HG02678 (cell line): ENCODE data around the gene LRRC4C.
"Not testable (repeated sequence)": the region's sequence is repeated elsewhere in the genome, so short reads cannot be mapped to it uniquely, and the experiment has no call there.

Source experiments
- ATAC-seq: cut with Tn5 transposase; IDR thresholded peaks from one replicate; pipeline ENCODE4 v1.9.1; 2021; ENCODE audit warnings: mild to moderate bottlenecking, moderate library complexity; ENCODE audit not compliant: unreplicated experiment

Gene LRRC4C

DNA sequence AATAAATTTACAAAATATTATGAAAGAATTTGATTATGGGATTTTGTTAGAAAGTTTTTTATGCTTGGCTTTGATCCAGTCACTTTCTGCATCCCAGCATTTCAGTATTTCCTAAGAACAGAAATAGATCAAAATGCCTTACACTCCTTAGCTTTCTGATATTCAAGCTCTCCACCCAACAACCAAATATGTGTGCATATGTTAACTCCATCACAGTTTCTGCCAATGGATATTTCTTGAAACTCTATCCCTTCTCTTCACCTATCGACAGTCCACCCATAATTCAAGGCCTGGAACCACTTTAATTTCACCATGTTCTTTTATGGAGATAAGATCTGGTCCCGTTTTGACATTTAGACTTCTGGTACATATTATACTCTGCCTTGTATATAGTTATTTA lies 565.0 kb downstream of the LRRC4C start:
- ATAC-seq = no peak

DNA sequence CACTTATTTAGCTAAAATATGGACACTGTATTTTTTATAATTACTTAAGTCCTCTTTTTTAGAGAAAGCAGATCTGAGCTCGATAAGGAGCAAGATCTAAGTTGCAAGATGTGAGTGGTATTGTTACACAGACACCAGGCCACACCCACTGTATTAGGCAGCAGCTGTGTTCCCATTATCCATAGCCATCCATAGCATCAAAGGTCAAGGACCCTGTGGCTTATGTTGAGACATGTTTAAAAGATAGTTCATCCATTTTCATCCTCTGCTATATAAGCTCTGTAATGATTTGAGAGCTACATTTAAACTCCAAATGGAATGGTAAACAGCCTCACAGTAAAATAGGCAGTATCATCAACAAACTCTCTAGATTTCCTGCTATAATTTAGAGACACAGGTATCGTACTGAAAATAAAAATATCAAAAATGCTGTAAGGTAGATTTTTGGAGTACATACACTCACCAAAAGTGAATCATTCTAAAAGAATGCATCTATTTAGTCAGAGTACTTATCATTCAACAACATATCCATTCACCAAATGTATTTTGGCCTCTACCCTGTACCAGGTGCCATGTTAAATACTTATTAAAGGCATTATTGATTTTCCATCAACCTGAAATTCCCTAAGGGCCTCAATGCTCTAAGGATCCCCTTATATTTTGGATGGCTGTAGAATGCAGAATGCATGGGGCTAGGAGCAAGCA lies 574.0 kb downstream of the LRRC4C start:
- no peak for ATAC-seq

DNA sequence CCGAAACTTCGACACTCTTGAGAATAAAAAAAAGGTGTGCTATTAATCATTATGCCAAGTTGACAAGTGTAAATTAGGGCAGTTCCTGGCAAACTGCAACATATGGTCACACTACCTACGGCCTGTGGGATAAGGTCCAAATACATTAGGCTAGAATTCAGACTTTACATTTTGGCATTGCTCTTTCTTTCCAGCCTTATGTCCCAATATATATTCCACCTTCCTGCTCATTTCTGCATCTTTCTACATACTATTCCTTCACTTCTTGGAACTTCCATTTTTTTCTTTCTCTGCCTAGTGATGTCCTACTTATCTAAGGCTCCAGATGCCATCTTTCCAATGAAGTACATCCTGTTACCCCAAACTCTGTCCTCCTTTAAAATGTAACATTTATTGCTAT lies 577.2 kb downstream of the LRRC4C start:
- ATAC-seq = no peak

DNA sequence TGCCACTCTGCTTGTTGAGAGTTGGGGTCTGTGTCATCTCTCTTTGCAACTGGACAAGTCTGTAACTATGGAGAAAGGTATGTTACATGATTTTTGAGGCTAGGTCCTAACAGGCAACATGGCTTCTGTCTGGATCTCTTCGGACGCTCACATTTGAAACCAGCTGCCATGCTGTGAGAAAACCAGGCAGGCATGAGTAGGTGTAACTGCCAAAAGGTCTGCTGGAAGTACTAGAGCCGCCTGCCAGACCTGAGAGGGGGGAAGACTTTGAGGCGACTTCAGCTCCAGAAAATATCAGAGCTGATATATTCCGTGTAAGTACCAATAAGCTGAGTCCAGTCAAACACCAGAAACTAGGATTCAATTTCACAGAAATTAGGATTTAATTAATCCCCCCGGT lies 579.5 kb downstream of the LRRC4C start:
- no peak for ATAC-seq

DNA sequence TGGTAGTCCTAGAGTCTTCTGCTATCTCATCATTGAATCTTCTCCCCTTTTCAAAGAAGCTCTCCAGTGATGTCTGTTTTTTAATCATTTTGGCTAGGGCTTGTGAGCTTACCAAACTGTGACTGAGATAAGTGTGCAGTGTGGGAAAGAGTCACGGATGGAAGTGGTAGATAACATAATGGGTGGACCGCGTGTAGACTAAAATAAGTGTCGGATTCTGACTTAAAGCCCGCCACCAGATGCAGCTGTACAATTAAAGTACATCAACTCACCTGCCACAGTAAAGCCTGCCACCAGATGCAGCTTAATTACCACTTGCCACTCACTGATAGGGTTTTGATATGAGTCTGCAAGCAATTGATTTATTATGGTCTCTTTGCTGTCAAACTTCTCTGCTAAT lies 581.5 kb downstream of the LRRC4C start:
- no peak for ATAC-seq

DNA sequence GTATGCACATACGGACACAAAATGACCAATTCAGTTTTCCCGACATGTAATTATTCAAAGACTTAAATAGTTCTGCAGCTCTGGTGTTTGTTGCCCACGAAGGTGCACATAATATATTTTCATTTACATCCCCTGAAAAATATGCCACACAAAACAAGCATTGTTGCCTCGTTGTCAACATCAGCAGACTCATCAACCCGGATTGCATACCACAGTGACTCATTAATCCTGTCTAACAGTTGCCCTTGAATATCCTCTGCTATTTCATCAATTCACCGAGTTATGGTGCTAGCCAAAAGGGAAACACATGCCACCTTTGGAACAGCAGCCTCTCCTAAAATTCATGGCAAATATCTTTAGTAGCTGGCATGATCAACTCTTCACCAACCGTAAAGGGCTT lies 582.2 kb downstream of the LRRC4C start:
- ATAC-seq = no peak

DNA sequence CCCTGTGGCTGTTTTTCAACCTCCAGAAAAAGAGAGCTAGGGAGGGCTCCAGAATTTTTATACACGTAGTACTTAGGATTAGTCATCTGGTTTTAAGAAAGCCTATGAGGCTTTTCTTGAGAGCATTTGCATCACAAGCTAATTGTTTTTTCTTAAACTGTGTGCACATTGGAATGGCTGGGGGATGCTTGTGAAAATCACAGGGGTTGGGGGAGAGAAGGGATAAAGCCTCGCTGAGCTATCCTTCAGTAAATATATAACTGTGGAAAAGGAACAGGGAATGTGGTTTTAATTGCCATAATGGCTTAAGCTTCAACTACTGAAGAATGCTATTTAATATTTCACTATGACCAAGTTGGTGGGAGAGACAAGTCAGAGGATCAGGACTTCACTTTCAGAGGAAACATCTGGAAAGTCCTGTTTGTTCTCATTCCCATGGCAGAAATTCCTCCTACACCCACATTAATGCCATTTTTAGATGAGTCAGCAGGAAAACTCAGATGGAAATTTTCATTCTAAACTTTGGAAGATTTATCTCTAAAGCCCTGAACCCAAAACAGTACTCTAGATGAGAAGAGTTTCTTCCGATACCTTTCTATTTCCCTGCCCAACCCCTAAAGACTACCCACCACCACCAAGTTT lies 591.3 kb downstream of the LRRC4C start:
- no peak for ATAC-seq

DNA sequence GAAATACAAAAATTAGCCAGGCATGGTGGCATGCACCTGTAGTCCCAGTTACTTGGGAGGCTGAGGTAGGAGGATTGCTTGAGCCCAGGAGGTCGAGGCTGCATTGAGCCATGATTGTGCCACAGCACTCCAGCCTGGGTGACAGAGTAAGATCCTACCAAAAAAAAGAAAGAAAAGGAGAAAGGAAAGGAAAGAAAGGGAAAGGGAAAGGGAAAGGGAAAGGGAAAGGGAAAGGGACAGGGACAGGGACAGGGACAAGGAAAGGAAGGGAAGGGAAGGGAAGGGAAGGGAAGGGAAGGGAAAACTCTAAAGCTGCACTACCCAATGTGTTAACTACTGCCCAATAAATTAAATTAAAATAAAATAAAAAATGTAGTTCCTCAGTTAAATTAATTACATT lies 601.7 kb downstream of the LRRC4C start:
- ATAC-seq = not testable (repeated sequence)

DNA sequence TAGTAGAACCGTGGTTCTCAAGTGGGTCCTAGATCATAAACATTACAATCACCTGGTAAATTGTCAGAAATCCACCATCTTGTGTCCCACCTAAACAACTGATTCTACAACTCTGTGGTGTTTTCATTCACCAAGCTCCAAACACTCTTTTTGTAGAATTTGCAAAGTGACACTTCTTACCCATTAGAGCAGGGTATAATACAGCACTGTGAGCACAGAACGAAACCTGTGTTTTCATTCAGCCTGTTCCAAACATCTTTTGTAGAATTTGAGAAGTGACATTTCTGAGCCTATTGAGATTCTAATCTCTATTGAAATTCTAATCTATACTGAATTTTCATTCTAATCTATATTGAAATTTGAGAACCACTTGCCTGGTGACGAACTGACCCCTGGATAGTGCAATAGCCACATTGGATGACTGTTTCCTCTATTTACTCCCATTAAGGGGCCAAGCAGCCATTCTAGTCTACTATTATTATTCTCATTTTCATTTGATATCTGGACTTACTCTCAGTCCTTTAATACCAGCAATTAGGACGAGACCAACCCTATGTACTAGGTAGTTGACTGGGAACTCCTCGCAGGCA lies 616.6 kb downstream of the LRRC4C start:
- no peak for ATAC-seq

DNA sequence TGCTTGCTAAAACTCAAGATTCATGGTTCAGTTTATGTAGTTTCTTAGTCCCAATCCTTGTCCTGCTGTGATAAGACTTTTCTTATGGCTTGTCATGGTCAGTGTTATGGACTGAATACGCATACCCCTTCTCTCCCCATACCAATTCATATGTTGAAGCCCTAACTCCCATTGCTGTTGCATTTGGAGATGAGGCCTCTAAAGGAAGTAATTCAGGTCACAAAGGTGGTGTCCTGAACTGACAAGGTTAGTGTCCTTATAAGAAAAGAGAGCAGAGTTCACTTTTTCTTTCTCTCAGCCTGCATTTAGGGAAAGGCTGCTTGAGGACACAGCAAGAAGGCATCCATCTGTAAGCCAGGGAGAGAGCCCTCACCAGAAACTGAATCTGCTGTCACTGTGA lies 618.2 kb downstream of the LRRC4C start:
- no peak for ATAC-seq

DNA sequence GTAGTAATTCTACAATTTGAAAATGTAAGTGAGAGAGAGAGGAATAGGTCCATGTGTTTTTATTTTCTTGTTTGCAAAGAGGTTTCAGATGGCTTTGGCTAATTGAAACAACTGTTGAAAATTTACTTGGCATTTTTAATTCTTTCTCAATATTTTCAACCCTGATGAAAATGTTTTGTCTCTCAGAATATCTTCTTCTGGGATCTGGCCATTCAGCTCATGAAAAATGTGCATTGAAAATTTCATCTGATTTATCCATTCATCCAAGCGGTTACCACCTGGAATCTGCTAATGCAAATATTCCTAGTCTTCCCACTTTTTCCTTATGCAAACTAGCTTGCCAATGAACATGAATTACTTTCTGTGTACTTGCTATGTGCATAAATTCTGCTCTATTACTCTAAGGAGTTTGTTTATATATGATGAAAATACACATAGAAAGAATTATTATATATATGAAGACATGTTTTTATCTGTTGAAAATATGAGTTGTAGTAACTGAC lies 621.2 kb downstream of the LRRC4C start:
- no peak for ATAC-seq

DNA sequence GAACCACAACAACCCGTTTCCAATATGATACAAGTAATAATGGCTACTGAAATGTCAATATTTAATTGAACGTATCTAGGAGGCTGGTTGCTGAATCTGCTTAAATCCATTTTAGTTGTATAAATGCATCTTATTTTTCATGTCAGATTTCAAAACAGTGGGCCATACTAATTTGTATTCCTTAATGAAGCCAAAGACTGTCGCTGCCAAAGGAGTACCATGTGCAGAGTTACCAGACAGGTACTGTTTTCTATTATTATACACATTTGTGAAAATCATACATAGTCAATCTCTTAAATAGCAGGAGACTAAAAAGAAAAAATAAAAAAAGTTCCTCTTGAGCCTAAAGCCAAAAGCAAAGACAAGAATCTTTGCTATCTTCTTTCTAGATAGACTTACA lies 632.3 kb downstream of the LRRC4C start:
- ATAC-seq = no peak

DNA sequence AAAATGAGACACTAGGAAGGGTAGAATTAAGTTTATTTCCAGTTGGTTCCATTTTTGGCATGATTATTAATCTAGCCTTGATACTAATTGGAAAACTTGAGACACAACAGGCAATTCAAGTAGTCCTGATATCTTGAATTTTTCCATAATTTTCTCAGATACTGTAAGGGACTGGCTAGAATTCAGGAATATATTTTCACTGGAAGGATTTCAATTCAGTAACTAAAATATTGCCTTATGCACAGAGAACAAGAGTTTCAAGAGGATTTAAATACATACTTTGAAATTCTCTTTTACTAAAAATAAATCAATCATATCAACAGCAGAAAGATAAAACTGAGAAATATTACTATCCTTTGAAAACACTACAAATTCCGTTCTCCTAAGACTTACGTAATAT lies 632.9 kb downstream of the LRRC4C start:
- ATAC-seq = no peak

DNA sequence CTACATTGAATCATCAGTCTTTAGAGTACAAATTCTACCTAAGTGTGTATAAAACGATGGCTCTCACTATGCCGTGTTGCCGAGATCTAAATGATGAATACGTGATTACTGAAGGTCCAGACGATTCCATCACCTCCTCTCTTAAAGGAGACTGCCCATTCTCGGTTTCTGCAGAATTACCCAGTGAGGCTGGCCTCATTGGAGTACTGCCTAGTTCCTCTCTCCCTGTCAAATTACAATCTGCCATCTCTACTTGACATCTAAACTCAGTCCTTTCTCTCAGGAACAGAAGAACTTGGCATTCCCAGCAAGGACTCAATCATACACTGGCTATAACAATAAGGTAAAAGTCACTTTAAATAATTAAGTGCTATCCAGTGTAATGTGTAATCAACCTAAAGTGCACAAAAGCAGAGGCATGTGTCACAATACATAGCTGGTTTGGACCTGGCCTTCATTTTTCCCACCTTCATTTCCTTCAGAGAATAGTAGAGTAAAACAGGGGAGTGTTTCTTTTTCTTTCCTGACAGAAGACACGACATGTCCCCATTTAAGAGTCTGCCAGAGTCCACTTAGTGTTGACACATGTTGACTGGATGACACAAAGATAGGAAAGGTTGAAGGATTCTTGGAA lies 634.1 kb downstream of the LRRC4C start:
- no peak for ATAC-seq

DNA sequence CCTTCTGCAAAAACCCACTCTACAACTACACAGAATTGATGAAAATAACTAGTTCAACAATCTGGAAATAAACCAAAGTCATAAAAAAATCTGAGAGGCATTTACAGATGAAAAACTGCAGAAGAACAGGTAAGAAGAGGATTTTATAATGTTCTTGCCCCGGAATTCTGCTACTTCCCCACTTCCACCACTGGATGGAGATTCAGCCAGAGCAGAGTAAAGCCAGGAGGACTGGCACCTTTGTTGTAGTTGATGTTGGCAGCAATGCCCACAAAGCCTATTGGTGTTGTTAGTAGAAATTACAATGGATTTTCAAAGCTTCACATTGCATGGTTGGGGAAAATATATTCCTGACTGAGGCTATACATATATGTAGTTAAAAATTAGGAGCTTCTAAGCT lies 640.2 kb downstream of the LRRC4C start:
- ATAC-seq = no peak

DNA sequence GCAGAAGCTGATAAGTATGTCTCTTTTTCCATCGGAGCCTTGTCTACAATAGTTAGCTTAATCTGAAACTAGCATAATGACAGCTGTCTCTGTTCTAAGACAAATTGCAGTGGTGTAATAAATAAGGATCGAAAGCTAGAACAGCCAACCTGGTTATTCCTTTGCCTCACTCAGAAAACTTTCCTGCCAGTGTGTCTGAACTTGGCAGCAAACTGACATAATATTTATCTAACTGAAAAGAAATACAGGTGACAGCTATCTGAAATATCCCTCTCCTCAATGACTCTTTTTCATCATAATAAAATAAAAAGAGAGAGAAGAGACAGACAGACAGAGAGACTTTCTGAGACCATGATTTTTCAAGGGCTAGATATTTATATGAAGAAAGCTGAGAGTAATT lies 642.5 kb downstream of the LRRC4C start:
- no peak for ATAC-seq

DNA sequence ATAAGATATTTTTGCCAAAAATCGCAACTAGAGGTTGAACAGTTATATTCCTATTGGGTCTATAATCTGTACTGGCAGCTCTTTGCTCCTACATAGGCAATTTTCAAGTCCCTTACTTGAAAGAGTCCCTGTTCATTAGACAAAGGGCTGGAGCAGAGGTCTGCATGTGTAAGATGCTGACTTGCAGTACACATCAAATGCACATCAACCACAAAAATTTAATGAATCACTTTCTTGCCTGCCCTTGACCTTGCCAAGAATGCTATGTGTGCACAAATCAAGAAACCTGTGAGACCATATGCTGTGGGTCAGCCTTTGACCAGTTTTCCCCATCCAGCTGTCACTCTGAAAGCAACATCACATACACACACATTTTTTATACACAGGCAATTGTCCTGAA lies 661.5 kb downstream of the LRRC4C start:
- no peak for ATAC-seq

DNA sequence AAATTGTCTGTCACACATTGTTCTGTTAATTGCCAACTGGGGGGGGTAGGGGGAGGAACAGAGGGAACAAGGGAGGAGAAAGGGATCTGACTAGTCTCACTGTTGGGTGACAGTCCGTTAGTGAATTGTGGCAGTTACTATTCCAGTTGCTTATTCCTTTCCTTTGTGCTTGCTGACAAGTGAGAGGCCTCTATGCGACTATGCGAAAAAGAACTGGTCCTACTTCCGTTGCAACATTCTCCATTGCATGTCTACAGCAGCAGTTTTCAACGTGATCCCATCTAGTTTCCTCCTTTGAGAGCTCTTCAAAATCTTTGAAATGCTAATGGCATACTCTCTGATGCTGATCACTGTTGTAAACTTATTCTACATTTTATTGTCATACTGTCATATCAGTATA lies 672.2 kb downstream of the LRRC4C start:
- no peak for ATAC-seq

DNA sequence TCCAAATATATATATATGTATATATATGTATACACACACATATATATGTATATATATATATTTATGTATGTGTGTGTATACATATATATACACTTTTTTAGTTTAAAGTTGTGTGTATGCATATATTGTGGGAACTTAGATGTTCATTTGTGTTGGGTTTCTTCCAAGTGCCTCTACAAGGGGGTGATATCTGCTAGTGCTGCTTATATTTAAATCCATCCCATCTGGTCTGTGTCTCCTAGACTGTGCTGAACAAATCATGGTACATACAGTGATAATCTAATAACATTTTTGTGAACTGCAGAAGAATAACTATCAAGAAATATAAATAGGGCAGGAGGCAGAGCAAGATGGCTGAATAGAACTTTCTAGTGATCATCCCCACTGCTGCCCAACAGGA lies 696.4 kb downstream of the LRRC4C start:
- no peak for ATAC-seq

DNA sequence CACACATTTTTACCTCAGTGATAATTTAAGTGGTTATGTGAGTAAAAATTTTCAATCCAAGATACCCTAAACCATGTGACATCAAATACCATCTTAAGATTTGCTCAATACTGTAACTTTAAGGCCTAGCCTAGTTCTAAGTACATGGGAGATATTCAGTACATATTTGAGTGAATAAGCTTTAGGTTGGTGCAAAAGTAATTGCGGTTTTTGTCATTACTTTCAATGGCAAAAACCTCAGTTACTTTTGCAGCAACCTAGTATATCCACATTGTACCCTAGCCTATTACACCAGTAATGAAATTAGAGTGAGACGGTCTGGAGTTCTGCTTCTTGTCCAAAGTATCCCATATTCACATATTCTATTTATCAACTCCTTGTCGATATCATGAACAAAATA lies 700.1 kb downstream of the LRRC4C start:
- ATAC-seq = no peak

DNA sequence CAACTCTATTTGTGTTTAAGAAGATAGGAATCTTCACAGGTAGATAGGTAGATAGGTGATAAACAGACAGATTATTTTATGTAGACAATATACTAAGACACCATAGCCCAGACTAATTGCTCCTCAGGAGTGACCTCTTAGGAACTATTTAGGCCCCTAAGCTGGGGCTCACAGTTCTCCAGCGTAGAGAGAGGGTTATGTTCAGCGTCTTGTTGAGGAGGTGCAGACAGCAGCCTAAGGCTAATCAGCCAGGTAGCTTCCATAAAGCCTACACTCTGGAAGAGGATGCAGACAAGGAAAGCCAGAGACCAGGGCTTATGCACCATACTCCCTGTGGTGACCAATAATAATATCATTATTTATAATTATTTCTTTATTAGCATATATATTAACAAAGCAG lies 705.2 kb downstream of the LRRC4C start:
- ATAC-seq = no peak

DNA sequence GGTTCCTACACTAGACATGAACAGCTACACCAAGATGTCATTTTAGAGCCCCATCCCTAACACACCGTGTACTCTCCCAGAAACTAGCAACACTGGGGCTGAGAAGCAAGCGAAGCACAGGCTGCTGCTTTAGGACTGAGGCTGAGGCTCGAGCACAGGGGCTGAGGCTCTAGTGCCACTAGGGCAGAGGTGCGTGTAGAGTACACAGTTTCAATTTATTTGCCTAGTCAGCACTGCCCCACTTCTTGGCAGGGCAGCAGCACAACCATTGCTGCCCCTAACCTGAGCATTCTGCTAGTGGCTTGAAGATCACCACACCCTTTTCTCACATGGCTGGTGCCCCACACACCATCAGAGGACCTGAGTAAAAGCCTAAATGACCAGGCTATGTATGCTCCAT lies 713.2 kb downstream of the LRRC4C start:
- no peak for ATAC-seq
